Mononuclear cell (primary cell): Measurements from ENCODE around the gene LRRN2. TPM values are rescaled to one million over a fixed set of nuclear protein-coding genes. Genes with fewer than 3 reads are reported as not detected.

Experiments used
- H3K27me3 ChIP-seq: 2 replicates; pipeline ENCODE4 v1.6.0; 2011; ENCODE audit warnings: low read length, control low read depth; ENCODE audit not compliant: insufficient read depth
- H3K4me1 ChIP-seq: 2 replicates; pipeline ENCODE4 v1.5.1; 2011; ENCODE audit warnings: mild to moderate bottlenecking, low read length, control low read depth; ENCODE audit not compliant: insufficient read depth
- H3K4me3 ChIP-seq: 2 replicates; pipeline ENCODE4 v1.5.1; 2011; ENCODE audit warnings: mild to moderate bottlenecking, low read length, moderate library complexity
- H3K9me3 ChIP-seq: 2 replicates; pipeline ENCODE4 v1.5.1; 2011; ENCODE audit warnings: low read depth, mild to moderate bottlenecking, control low read depth, low read length
- total RNA-seq: library from RNA; depleted of rRNA; stranded (reverse); fragments of >200 nt; gene quantifications from one replicate; pipeline ENCODE4 v1.2.3, GENCODE V29; 2012

The LRRN2 gene
- total RNA-seq, 1 donor: not detected

GRCh38 chr1:204721373-204722055 lies 36.0 kb upstream of the LRRN2 start:
- Histone ChIP-seq H3K4me1 (no peaks in the 10 kb centered on the region), H3K9me3 (no peaks in the 10 kb centered on the region), H3K27me3 (no peaks in the 10 kb centered on the region), H3K4me3 (no peak overlapping the region)

GRCh38 chr1:204716660-204717059 lies 31.1 kb upstream of the LRRN2 start:
- H3K9me3 ChIP-seq: no peaks in the 10 kb centered on the region
- H3K4me1 ChIP-seq: no peaks in the 10 kb centered on the region
- no peak overlapping the region for H3K4me3 ChIP-seq
- H3K27me3 ChIP-seq: peaks cover 17% of the 10 kb centered on the region

GRCh38 chr1:204714861-204715511 lies 29.4 kb upstream of the LRRN2 start:
- Histone ChIP-seq H3K27me3 (peaks cover 21% of the 10 kb centered on the region), H3K4me1 (no peaks in the 10 kb centered on the region), H3K4me3 (no peak overlapping the region), H3K9me3 (no peaks in the 10 kb centered on the region)

- Histone ChIP-seq H3K4me1 (no peaks in the 10 kb centered on the region), H3K4me3 (no peak overlapping the region), H3K27me3 (peaks cover 21% of the 10 kb centered on the region), H3K9me3 (no peaks in the 10 kb centered on the region)
Measured at GRCh38 chr1:204714194-204714860, 28.8 kb upstream of the LRRN2 start.

GRCh38 chr1:204713541-204713940 lies 28.0 kb upstream of the LRRN2 start:
- Histone ChIP-seq H3K27me3 (peaks cover 21% of the 10 kb centered on the region), H3K9me3 (no peaks in the 10 kb centered on the region), H3K4me3 (no peak overlapping the region), H3K4me1 (no peaks in the 10 kb centered on the region)

GRCh38 chr1:204712708-204713430 lies 27.3 kb upstream of the LRRN2 start:
- no peaks in the 10 kb centered on the region for H3K4me1 ChIP-seq
- peaks cover 21% of the 10 kb centered on the region for H3K27me3 ChIP-seq
- no peak overlapping the region for H3K4me3 ChIP-seq
- no peaks in the 10 kb centered on the region for H3K9me3 ChIP-seq

- H3K27me3 ChIP-seq: peaks cover 21% of the 10 kb centered on the region
- no peaks in the 10 kb centered on the region for H3K4me1 ChIP-seq
- no peaks in the 10 kb centered on the region for H3K9me3 ChIP-seq
- H3K4me3 ChIP-seq: no peak overlapping the region
Measured at GRCh38 chr1:204711947-204712701, 26.6 kb upstream of the LRRN2 start.

GRCh38 chr1:204711103-204711946 lies 25.8 kb upstream of the LRRN2 start:
- Histone ChIP-seq H3K27me3 (peaks cover 21% of the 10 kb centered on the region), H3K4me3 (no peak overlapping the region), H3K4me1 (no peaks in the 10 kb centered on the region), H3K9me3 (no peaks in the 10 kb centered on the region)

GRCh38 chr1:204709960-204710912 lies 24.7 kb upstream of the LRRN2 start:
- Histone ChIP-seq H3K4me1 (no peaks in the 10 kb centered on the region), H3K4me3 (no peak overlapping the region), H3K9me3 (no peaks in the 10 kb centered on the region), H3K27me3 (peaks cover 21% of the 10 kb centered on the region)

GRCh38 chr1:204709021-204709420 lies 23.5 kb upstream of the LRRN2 start:
- peaks cover 21% of the 10 kb centered on the region for H3K27me3 ChIP-seq
- H3K9me3 ChIP-seq: no peaks in the 10 kb centered on the region
- H3K4me3 ChIP-seq: no peak overlapping the region
- no peaks in the 10 kb centered on the region for H3K4me1 ChIP-seq

- Histone ChIP-seq H3K4me3 (no peak overlapping the region), H3K27me3 (peaks cover 7% of the 10 kb centered on the region), H3K4me1 (no peaks in the 10 kb centered on the region), H3K9me3 (no peaks in the 10 kb centered on the region)
Measured at GRCh38 chr1:204706838-204707509, 21.4 kb upstream of the LRRN2 start.

GRCh38 chr1:204705888-204706837 lies 20.6 kb upstream of the LRRN2 start:
- no peaks in the 10 kb centered on the region for H3K27me3 ChIP-seq

More at GRCh38 chr1:204705888-204706837, 20.6 kb upstream of the LRRN2 start:
- H3K4me1 ChIP-seq: no peaks in the 10 kb centered on the region
- H3K9me3 ChIP-seq: no peaks in the 10 kb centered on the region
- no peak overlapping the region for H3K4me3 ChIP-seq
